Liver (tissue), 3 donors: ENCODE measurements around the gene WWOX.

Source experiments
- CTCF ChIP-seq: fragments of 150-350 bp; IDR thresholded peaks from 2 replicates; pipeline ENCODE4 v1.5.1; 2017; ENCODE audit warnings: improper control_type of control experiment, low read depth, low read length; ENCODE audit not compliant: missing input control
- JUND ChIP-seq, 2 donors: IDR thresholded peaks; 2 replicates each; pipeline ENCODE4 v1.6.1; 2016; ENCODE audit warnings: antibody characterized with exemption in 2 of 2
- TAF1 ChIP-seq: conservative IDR thresholded peaks from 2 replicates; pipeline ENCODE4 v1.6.1; 2016; ENCODE audit warnings: antibody characterized with exemption, mild to moderate bottlenecking
- YY1 ChIP-seq: IDR thresholded peaks from 2 replicates; pipeline ENCODE4 v1.6.1; 2016; ENCODE audit warnings: antibody characterized with exemption, mild to moderate bottlenecking
- donor health status: healthy.
- donor health status: healthy.

- TF ChIP-seq CTCF (no peak), YY1 (no peak), JUND (IDR thresholded peaks at IDR 0.05) (no peak), TAF1 (no peak)
Measured at GRCh38 chr16:78480588-78480987, 381.1 kb downstream of the WWOX start.
